K562 (cell line): ENCODE results near the gene AFF2. TPM values are rescaled to one million over a fixed set of nuclear protein-coding genes. Genes with fewer than 3 reads are reported as not detected.

ENCODE experiments used
- ARID1B ChIP-seq: fragments of 450-650 bp; IDR thresholded peaks from 2 replicates; pipeline ENCODE4 v1.6.1; 2016; ENCODE audit warnings: antibody characterized with exemption, mild to moderate bottlenecking, inconsistent platforms
- BDP1 ChIP-seq: IDR thresholded peaks from 3 replicates; pipeline ENCODE4 v1.6.1; 2011; ENCODE audit not compliant: insufficient read length, insufficient read depth
- E2F3 ChIP-seq: fragments of 250-450 bp; sonication (Bioruptor Pico); IDR thresholded peaks from 2 replicates; pipeline ENCODE4 v1.4.0; 2020; ENCODE audit warnings: mild to moderate bottlenecking
- ELF2 ChIP-seq: fragments of 250-450 bp; sonication (Bioruptor Pico); IDR thresholded peaks from 2 replicates; pipeline ENCODE4 v1.5.0; 2021; ENCODE audit warnings: mild to moderate bottlenecking
- ESRRB ChIP-seq: fragments of 250-450 bp; sonication (Bioruptor Pico); IDR thresholded peaks from 2 replicates; pipeline ENCODE4 v1.5.0; 2020; ENCODE audit warnings: mild to moderate bottlenecking, moderate library complexity, borderline replicate concordance
- ETV6 ChIP-seq, 3 experiments: fragments of 150-350 bp in 1 of 3; sonication (generic) in 1 of 3; formaldehyde crosslinking in 1 of 3; IDR thresholded peaks; 2 replicates each; pipeline versions ENCODE4 v1.6.1 to v1.8.0; 2014 to 2022; ENCODE audit warnings: borderline replicate concordance in 2 of 3, low read depth in 2 of 3, antibody characterized with exemption in 1 of 3, low read length in 1 of 3, mild to moderate bottlenecking in 1 of 3, missing genetic modification reagents in 1 of 3
- GMEB1 ChIP-seq: fragments of 250-450 bp; sonication (Bioruptor Pico); IDR thresholded peaks from 2 replicates; pipeline ENCODE4 v1.4.0; 2020; ENCODE audit warnings: mild to moderate bottlenecking
- KAT8 ChIP-seq: fragments of 450-650 bp; IDR thresholded peaks from 2 replicates; pipeline ENCODE4 v1.6.1; 2016; ENCODE audit warnings: low read depth, mild to moderate bottlenecking
- LCOR ChIP-seq: sonication (generic); formaldehyde crosslinking; IDR thresholded peaks from 2 replicates; pipeline ENCODE4 v1.8.0; 2022; ENCODE audit warnings: mild to moderate bottlenecking, missing genetic modification reagents
- MCM3 ChIP-seq: fragments of 450-650 bp; IDR thresholded peaks from 2 replicates; pipeline ENCODE4 v1.6.1; 2016
- NFRKB ChIP-seq: fragments of 450-650 bp; IDR thresholded peaks from 2 replicates; pipeline ENCODE4 v1.6.1; 2016; ENCODE audit warnings: low read depth
- NR0B1 ChIP-seq: fragments of 450-650 bp; IDR thresholded peaks from one replicate; pipeline ENCODE4 v1.6.1; 2018; ENCODE audit warnings: mild to moderate bottlenecking, moderate library complexity; ENCODE audit not compliant: partially characterized antibody
- PHF21A ChIP-seq: fragments of 450-650 bp; IDR thresholded peaks from 2 replicates; pipeline ENCODE4 v1.6.1; 2017; ENCODE audit warnings: low read depth, borderline replicate concordance
- PREB ChIP-seq: sonication (generic); formaldehyde crosslinking; IDR thresholded peaks from 2 replicates; pipeline ENCODE4 v1.8.1; 2023; ENCODE audit warnings: mild to moderate bottlenecking, missing genetic modification reagents
- PURB ChIP-seq: sonication (generic); formaldehyde crosslinking; IDR thresholded peaks from 2 replicates; pipeline ENCODE4 v1.9.0; 2021; ENCODE audit warnings: low read depth, mild to moderate bottlenecking, missing genetic modification reagents
- RB1 ChIP-seq: fragments of 450-650 bp; IDR thresholded peaks from 2 replicates; pipeline ENCODE4 v1.6.1; 2017; ENCODE audit warnings: low read depth, mild to moderate bottlenecking
- RHOXF2B ChIP-seq: fragments of 250-450 bp; sonication (Bioruptor Pico); conservative IDR thresholded peaks from 2 replicates; pipeline ENCODE4 v1.5.1; 2021
- SRF ChIP-seq, 2 experiments: fragments of 250-450, 450-650 bp in 1 of 2; sonication (Bioruptor Pico) in 1 of 2; sonication (generic) in 1 of 2; formaldehyde crosslinking; IDR thresholded peaks; 2 replicates each; pipeline versions ENCODE4 v1.5.0 to v1.5.1; 2020 to 2022; ENCODE audit warnings: mild to moderate bottlenecking in 1 of 2, missing genetic modification reagents in 1 of 2
- SRSF7 ChIP-seq: fragments of 200-400 bp; formaldehyde crosslinking; optimal IDR thresholded peaks from 2 replicates; pipeline ENCODE3; 2017; ENCODE audit warnings: mild to moderate bottlenecking, low read depth, low read length
- SUPT5H ChIP-seq: fragments of 450-650 bp; IDR thresholded peaks from 2 replicates; pipeline ENCODE4 v1.6.1; 2016
- TFE3 ChIP-seq: fragments of 450-650 bp; formaldehyde crosslinking; IDR thresholded peaks from 2 replicates; pipeline ENCODE4 v1.4.0; 2020; ENCODE audit warnings: mild to moderate bottlenecking, mixed read lengths
- TOE1 ChIP-seq, 2 experiments: fragments of 450-650 bp in 1 of 2; sonication (generic) in 1 of 2; formaldehyde crosslinking in 1 of 2; IDR thresholded peaks; 2 replicates each; pipeline versions ENCODE4 v1.7.1 to v1.8.0; 2016 to 2022; ENCODE audit warnings: borderline replicate concordance in 2 of 2, mild to moderate bottlenecking in 2 of 2, antibody characterized with exemption in 1 of 2, inconsistent platforms in 1 of 2, low read depth in 1 of 2, missing genetic modification reagents in 1 of 2, moderate library complexity in 1 of 2
- ZNF184 ChIP-seq: sonication (generic); formaldehyde crosslinking; IDR thresholded peaks from 2 replicates; pipeline ENCODE4 v1.5.0; 2020; ENCODE audit warnings: missing genetic modification reagents
- ZNF408 ChIP-seq: fragments of 250-450 bp; sonication (Bioruptor Pico); IDR thresholded peaks from 2 replicates; pipeline ENCODE4 v1.4.0; 2020; ENCODE audit warnings: low read depth, mild to moderate bottlenecking, moderate library complexity
- ZNF511 ChIP-seq: sonication (generic); formaldehyde crosslinking; IDR thresholded peaks from 2 replicates; pipeline ENCODE4 v1.8.0; 2022; ENCODE audit warnings: mild to moderate bottlenecking, missing genetic modification reagents
- polyA plus RNA-seq, 8 experiments: library from polyadenylated mRNA; depleted of rRNA in 4 of 8; stranded (reverse) in 5 of 8; unstranded in 3 of 8; fragments of >200 nt; fragmentation: Nextera tagmentation in 2 of 8; fragmentation: Illumina TruSeq in 1 of 8; extraction: Ambion mirVana in 2 of 8; extraction: Trizol in 1 of 8; gene quantifications; 2 replicates each; pipeline versions ENCODE4 v1.2.1 to v1.2.3, GENCODE V29; 2011 to 2014; ENCODE audit warnings: inconsistent platforms in 1 of 8, missing spikeins in 1 of 8
- total RNA-seq, 7 experiments: library from RNA; depleted of rRNA in 6 of 7; stranded (reverse); fragments of >200 nt in 6 of 7; fragmentation: Illumina TruSeq in 2 of 7; extraction: Trizol in 2 of 7; gene quantifications; 2 replicates each; pipeline versions ENCODE4 v1.2.1 to v1.2.3, GENCODE V29; 2011 to 2021; ENCODE audit warnings: low replicate concordance in 1 of 7

AFF2 gene
- total and polyA plus RNA-seq, 9 of the 15 experiments (the other 6 are each of a cell fraction or from before 2014, with no cell fraction given) = 0.01 to 0.20 (median 0.07) TPM

GRCh38 chrX:148599404-148599803, 99.0 kb downstream of the AFF2 start (continued):
- TF ChIP-seq ESRRB (CRISPR knock-in tag) (no peak), TFE3 (no peak), SRSF7 (no peak), SUPT5H (no peak), PREB (no peak), ELF2 (CRISPR knock-in tag) (no peak), ZNF511 (CRISPR knock-in tag) (no peak), MCM3 (no peak), PURB (CRISPR knock-in tag) (no peak), E2F3 (CRISPR knock-in tag) (no peak), NFRKB (no peak), LCOR (no peak), NR0B1 (no peak), ZNF408 (no peak), RB1 (no peak), TOE1 (IDR thresholded peaks at IDR 0.05; ENCODE audit: borderline replicate concordance) (no peak), TOE1 (CRISPR knock-in tag; IDR thresholded peaks at IDR 0.05; ENCODE audit: borderline replicate concordance, low read depth) (no peak), KAT8 (no peak), RHOXF2B (CRISPR knock-in tag) (no peak), GMEB1 (CRISPR knock-in tag) (no peak), BDP1 (no peak), PHF21A (no peak), ZNF184 (CRISPR knock-in tag) (no peak), SRF (CRISPR knock-in tag; IDR thresholded peaks at IDR 0.05) (no peak), ARID1B (peak; percentile 87), ETV6 (IDR thresholded peaks at IDR 0.05; ENCODE audit: borderline replicate concordance in 1 of 2, low read depth in 2 of 2, low read length in 1 of 2) (no peak), ETV6 (CRISPR knock-in tag; IDR thresholded peaks at IDR 0.05; ENCODE audit: borderline replicate concordance) (no peak)
